ENCODE results near the gene TAB3.

GRCh38 chrX:30822764-30823163, 66.3 kb downstream of the TAB3 start:
- TF ChIP-seq CTCF (IDR thresholded peaks at IDR 0.05) (no peak), EZH2 (IDR thresholded peaks at IDR 0.05) (no peak)
